K562 (cell line): ENCODE measurements around the gene CLTB. TPM values are rescaled to one million over a fixed set of nuclear protein-coding genes. Genes with fewer than 3 reads are reported as not detected.

Source experiments
- ATAC-seq: fragments of 200-7000 bp; cut with Tn5 transposase; 3 replicates; pipeline ENCODE4 v1.9.1; 2020; ENCODE audit warnings: moderate library complexity
- BruUV-seq: library from RNA; stranded (reverse); fragments of 400-500 nt; replicated peaks from 2 replicates; lab custom pipeline; 2021; lab: Mats Ljungman, UMichigan
- CTCF ChIA-PET: fragments of 300-600 bp; formaldehyde crosslinking; extraction: SDS; loops from one replicate; lab custom pipeline; 2021; ENCODE audit warnings: low intra/inter-chr PET ratio; lab: Yijun Ruan, JAX
- POLR2A ChIA-PET: fragments of 300-600, 350-650 bp; sonication (Branson Sonifier 250); formaldehyde crosslinking; extraction: SDS; loops from one replicate; lab custom pipeline; 2021; ENCODE audit warnings: antibody characterized with exemption, inconsistent platforms; lab: Yijun Ruan, JAX
- DNase-seq, 4 experiments: peaks; one replicate each; pipeline versions ENCODE4 v3.0.0 to v3.0.0-alpha.2; 2011 to 2018; ENCODE audit warnings: low spot score in 3 of 4, mixed read lengths in 3 of 4; ENCODE audit errors: extremely low read depth in 1 of 4
- FAIRE-seq: peaks from 2 replicates; lab custom pipeline; 2011; peaks lifted over from hg19 to GRCh38; lab: Jason Lieb, UNC
- H2AFZ ChIP-seq: 2 replicates; pipeline ENCODE4 v1.6.0; 2011; ENCODE audit warnings: low read depth, low read length, control low read depth, inconsistent platforms
- H3K27ac ChIP-seq: fragments of 200-600 bp; 3 replicates; pipeline ENCODE4 v1.8.0; 2011; ENCODE audit warnings: low read depth, mild to moderate bottlenecking, control low read depth, inconsistent platforms, low read length, moderate library complexity, mixed read lengths; ENCODE audit errors: extremely low read depth
- H3K27me3 ChIP-seq, 2 experiments: fragments of 300-600 bp in 1 of 2; 2 replicates in 1 of 2; 3 replicates in 1 of 2; pipeline versions ENCODE4 v1.6.0 to v1.8.0; 2011; ENCODE audit warnings: inconsistent platforms in 2 of 2, low read length in 2 of 2, mild to moderate bottlenecking in 1 of 2, mixed read lengths in 1 of 2, moderate library complexity in 1 of 2; ENCODE audit not compliant: control insufficient read depth in 2 of 2, insufficient read depth in 2 of 2
- H3K36me3 ChIP-seq: fragments of 300-600 bp; 3 replicates; pipeline ENCODE4 v1.8.0; 2011; ENCODE audit warnings: mild to moderate bottlenecking, low read length, inconsistent platforms; ENCODE audit not compliant: control insufficient read depth, insufficient read depth
- H3K4me1 ChIP-seq, 2 experiments: fragments of 200-600 bp in 1 of 2; replicated peaks in 1 of 2; 2 replicates in 1 of 2; 3 replicates in 1 of 2; pipeline versions ENCODE4 v1.5.1 to v1.8.0; 2011; ENCODE audit warnings: inconsistent platforms in 2 of 2, low read length in 2 of 2, mild to moderate bottlenecking in 1 of 2, mixed read lengths in 1 of 2, moderate library complexity in 1 of 2; ENCODE audit not compliant: control insufficient read depth in 2 of 2, insufficient read depth in 2 of 2
- H3K4me2 ChIP-seq: 2 replicates; pipeline ENCODE4 v1.6.1; 2011; ENCODE audit warnings: low read length, control low read depth, inconsistent platforms, mixed read lengths; ENCODE audit not compliant: insufficient read depth
- H3K4me3 ChIP-seq: fragments of 200-600 bp; sonication (generic), shearing (Covaris generic); 2 replicates; pipeline ENCODE4 v1.5.1; 2016; ENCODE audit warnings: control low read depth, inconsistent platforms
- H3K79me2 ChIP-seq: fragments of 200-600 bp; 3 replicates; pipeline ENCODE4 v1.8.0; 2011; ENCODE audit warnings: low read length, inconsistent platforms; ENCODE audit not compliant: control insufficient read depth, insufficient read depth
- H3K9ac ChIP-seq, 2 experiments: 2 replicates each; pipeline versions ENCODE4 v1.6.0 to v1.6.1; 2011; ENCODE audit warnings: low read depth in 2 of 2, low read length in 2 of 2, control low read depth in 1 of 2, inconsistent platforms in 1 of 2, mild to moderate bottlenecking in 1 of 2, mixed read lengths in 1 of 2; ENCODE audit not compliant: insufficient read depth in 1 of 2
- H3K9me1 ChIP-seq: one replicate; pipeline ENCODE4 v1.6.0; 2011; ENCODE audit warnings: inconsistent platforms, mild to moderate bottlenecking, low read length, moderate library complexity; ENCODE audit not compliant: control insufficient read depth, insufficient read depth
- H3K9me3 ChIP-seq: replicated peaks from 2 replicates; pipeline ENCODE4 v1.5.1; 2011; ENCODE audit warnings: low read depth, low read length, inconsistent platforms; ENCODE audit not compliant: control insufficient read depth, insufficient read depth
- H4K20me1 ChIP-seq: replicated peaks from 2 replicates; pipeline ENCODE4 v1.6.1; 2011; ENCODE audit warnings: low read length, inconsistent platforms, mixed read lengths; ENCODE audit not compliant: control insufficient read depth, insufficient read depth
- POLR2G ChIP-seq: fragments of 200-400 bp; formaldehyde crosslinking; IDR thresholded peaks from 2 replicates; pipeline ENCODE4 v1.6.1; 2017; ENCODE audit warnings: low read depth, mild to moderate bottlenecking, antibody characterized with exemption, low read length, moderate library complexity
- RBBP5 ChIP-seq: fragments of 200-600 bp; sonication (generic); IDR thresholded peaks from 2 replicates; pipeline ENCODE4 v1.6.1; 2012; ENCODE audit warnings: borderline replicate concordance, mild to moderate bottlenecking, low read length, control low read depth, inconsistent platforms; ENCODE audit not compliant: insufficient read depth, poor library complexity, severe bottlenecking
- ZC3H8 ChIP-seq: fragments of 450-650 bp; IDR thresholded peaks from 2 replicates; pipeline ENCODE4 v1.6.1; 2017
- ZNF224 ChIP-seq: sonication (generic); formaldehyde crosslinking; IDR thresholded peaks from 2 replicates; pipeline ENCODE4 v1.8.0; 2022; ENCODE audit warnings: mild to moderate bottlenecking, missing genetic modification reagents
- ZNF707 ChIP-seq: fragments of 250-450 bp; sonication (Bioruptor Pico); conservative IDR thresholded peaks from 2 replicates; pipeline ENCODE4 v1.8.0; 2022; ENCODE audit warnings: inconsistent platforms, mild to moderate bottlenecking, moderate library complexity
- WGBS: fragments of 100-300 bp; shearing (Covaris generic); methylation state at CpG from one replicate; pipeline ENCODE4 v1.1.6; 2016; ENCODE audit warnings: low coverage, mixed read lengths; ENCODE audit not compliant: insufficient coverage; ENCODE audit errors: missing lambda C conversion rate; 5-methylcytosine and 5-hydroxymethylcytosine counted together
- in situ Hi-C: fragments of 300-500 bp; cut with MboI; formaldehyde crosslinking; loops from 4 replicates; pipeline ENCODE4 v1.15.0; 2018; ENCODE audit warnings: inconsistent platforms, mixed read lengths
- intact Hi-C: fragments of 100-400 bp; cut with micrococcal nuclease; formaldehyde crosslinking; loops from 2 replicates; pipeline ENCODE4 v1.14.2; 2022
- polyA plus RNA-seq, 8 experiments: library from polyadenylated mRNA; depleted of rRNA in 4 of 8; stranded (reverse) in 5 of 8; unstranded in 3 of 8; fragments of >200 nt; fragmentation: Nextera tagmentation in 2 of 8; fragmentation: Illumina TruSeq in 1 of 8; extraction: Ambion mirVana in 2 of 8; extraction: Trizol in 1 of 8; gene quantifications; 2 replicates each; pipeline versions ENCODE4 v1.2.1 to v1.2.3, GENCODE V29; 2011 to 2014; ENCODE audit warnings: inconsistent platforms in 1 of 8, missing spikeins in 1 of 8
- total RNA-seq, 7 experiments: library from RNA; depleted of rRNA in 6 of 7; stranded (reverse); fragments of >200 nt in 6 of 7; fragmentation: Illumina TruSeq in 2 of 7; extraction: Trizol in 2 of 7; gene quantifications; 2 replicates each; pipeline versions ENCODE4 v1.2.1 to v1.2.3, GENCODE V29; 2011 to 2021; ENCODE audit warnings: low replicate concordance in 1 of 7
- TF ChIP-seq, protein P1 (sequence below), 2 experiments: fragments of 250-450 bp in 1 of 2; fragments of 450-650 bp in 1 of 2; sonication (Bioruptor Pico) in 1 of 2; IDR thresholded peaks; 2 replicates each; pipeline versions ENCODE4 v1.6.1 to v1.8.0; 2016 to 2021; ENCODE audit warnings: mild to moderate bottlenecking in 2 of 2, moderate library complexity in 2 of 2, missing compliant biosample characterization in 1 of 2, missing genetic modification characterization in 1 of 2

Gene CLTB
- total and polyA plus RNA-seq, 9 of the 15 experiments (the other 6 are each of a cell fraction or from before 2014, with no cell fraction given), result 1.8 to 117 (median 39.0) TPM

DNA sequence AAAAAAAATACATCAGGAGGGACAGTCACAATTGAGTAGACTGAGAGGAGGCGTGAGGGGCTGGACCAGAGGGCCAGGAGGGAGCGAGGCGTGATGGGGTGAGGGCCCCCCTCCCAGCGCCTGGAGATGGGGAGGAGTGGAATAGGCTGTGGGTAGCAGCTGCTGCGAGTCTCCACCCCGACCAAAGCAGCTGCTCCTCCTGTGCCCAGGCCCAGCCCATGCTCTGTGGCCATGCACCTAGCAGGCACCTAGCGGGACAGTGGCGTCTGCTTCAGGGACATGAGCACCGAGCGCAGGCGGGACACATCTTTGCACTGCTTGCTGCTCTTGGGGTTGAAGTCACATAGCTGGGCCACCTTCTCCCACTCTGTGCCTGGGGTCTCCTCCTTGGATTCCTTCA, 23.8 kb downstream of the CLTB start:
- no peak for FAIRE-seq
- H3K9me1 ChIP-seq, result peaks cover 3% of the 10 kb centered on the region
- H3K27ac ChIP-seq, result no peak overlapping the region
- no peak overlapping the region for H2AFZ ChIP-seq
- no peak for DNase-seq
- TF ChIP-seq RBBP5 (no peak), POLR2G (peak; percentile 41), ZNF224 (CRISPR knock-in tag) (no peak), ZC3H8 (no peak), ZNF707 (CRISPR knock-in tag) (no peak)
- TF ChIP-seq, protein P1, sequence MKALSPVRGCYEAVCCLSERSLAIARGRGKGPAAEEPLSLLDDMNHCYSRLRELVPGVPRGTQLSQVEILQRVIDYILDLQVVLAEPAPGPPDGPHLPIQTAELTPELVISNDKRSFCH (CRISPR knock-in tag; IDR thresholded peaks at IDR 0.05), result no peak
- TF ChIP-seq, protein P1 (tag; IDR thresholded peaks at IDR 0.05), result no peak
- H4K20me1 ChIP-seq, result no peaks in the 10 kb centered on the region
- POLR2A ChIA-PET, result interaction anchor here (0.6 to 3.3 kb wide), 3 partner anchors 15 to 143 kb away, joined by 4 to 15 read pairs (median 4); no protein-coding TSS in a partner anchor
- no peak for ATAC-seq
- no peaks in the 10 kb centered on the region for H3K27me3 ChIP-seq
- no peak overlapping the region for H3K4me3 ChIP-seq
- BruUV-seq, result no TSS peak
- peaks cover 12 to 31% of the 10 kb centered on the region in 2 experiments; a peak in 4 of 5 replicates for H3K4me1 ChIP-seq
- H3K79me2 ChIP-seq, result peaks cover 30% of the 10 kb centered on the region
- peaks cover 61% of the 10 kb centered on the region for H3K36me3 ChIP-seq
- intact Hi-C loops, result no loop called here
- H3K9ac ChIP-seq, result 0 out of 4 replicates have a peak overlapping the region, but pooled peaks of 1 of the 2 experiments have one; percentile 24
- H3K4me2 ChIP-seq, result no peak overlapping the region
- WGBS, result 89% methylated on average over 11 of the region's 11 CpGs
- CTCF ChIA-PET, result no interaction called here
- in situ Hi-C loops, result no loop called here
- no peaks in the 10 kb centered on the region for H3K9me3 ChIP-seq
